GM12878 (cell line): ENCODE measurements around the gene DSG4. TPM values are rescaled to one million over a fixed set of nuclear protein-coding genes. Genes with fewer than 3 reads are reported as not detected.

Source experiments
- ATAC-seq: fragments of 200-7000 bp; cut with Tn5 transposase; 3 replicates; pipeline ENCODE4 v1.9.1; 2020; ENCODE audit warnings: mild to moderate bottlenecking, moderate library complexity
- BruUV-seq: library from RNA; stranded (reverse); fragments of 400-500 nt; replicated peaks from 2 replicates; lab custom pipeline; 2021; lab: Mats Ljungman, UMichigan
- CTCF ChIA-PET: fragments of 300-600 bp; sonication (Branson Sonifier 250); formaldehyde crosslinking; extraction: SDS; loops from one replicate; lab custom pipeline; 2021; ENCODE audit warnings: inconsistent platforms; lab: Yijun Ruan, JAX
- POLR2A ChIA-PET: fragments of 350-600 bp; formaldehyde crosslinking; extraction: SDS; loops from one replicate; lab custom pipeline; 2021; ENCODE audit warnings: inconsistent platforms; lab: Charles Lee
- RAD21 ChIA-PET: fragments of 300-600 bp; sonication (Branson Sonifier 250); formaldehyde crosslinking; loops from one replicate; lab custom pipeline; 2023; ENCODE audit warnings: antibody characterized with exemption; ENCODE audit not compliant: unreplicated experiment; lab: Charles Lee
- SMC1A ChIA-PET: fragments of 300-600 bp; sonication (Branson Sonifier 250); formaldehyde crosslinking; loops from one replicate; lab custom pipeline; 2023; ENCODE audit not compliant: unreplicated experiment, uncharacterized antibody; lab: Charles Lee
- DNase-seq: peaks from one replicate; pipeline ENCODE4 v3.0.0-alpha.2; 2011; ENCODE audit warnings: low read depth, low spot score
- FAIRE-seq: peaks from 3 replicates; lab custom pipeline; 2011; peaks lifted over from hg19 to GRCh38; lab: Jason Lieb, UNC
- H2AFZ ChIP-seq: 2 replicates; pipeline ENCODE4 v1.6.0; 2011; ENCODE audit warnings: low read depth, low read length, control low read depth; ENCODE audit not compliant: control insufficient read depth
- H3K27ac ChIP-seq: 2 replicates; pipeline ENCODE4 v1.5.1; 2011; ENCODE audit warnings: control low read depth; ENCODE audit not compliant: control insufficient read depth, insufficient read depth
- H3K27me3 ChIP-seq, 2 experiments: replicated peaks in 1 of 2; 2 replicates each; pipeline versions ENCODE4 v1.6.0 to v1.6.1; 2011; ENCODE audit warnings: low read length in 1 of 2; ENCODE audit not compliant: control insufficient read depth in 2 of 2, insufficient read depth in 2 of 2
- H3K36me3 ChIP-seq, 2 experiments: 2 replicates each; pipeline ENCODE4 v1.5.1; 2011; ENCODE audit warnings: low read length in 1 of 2; ENCODE audit not compliant: control insufficient read depth in 2 of 2, insufficient read depth in 2 of 2
- H3K4me1 ChIP-seq: 2 replicates; pipeline ENCODE4 v1.6.1; 2011; ENCODE audit warnings: mild to moderate bottlenecking, low read length, moderate library complexity, mixed read lengths; ENCODE audit not compliant: control insufficient read depth, insufficient read depth
- H3K4me2 ChIP-seq: 2 replicates; pipeline ENCODE4 v1.6.0; 2011; ENCODE audit warnings: control low read depth; ENCODE audit not compliant: control insufficient read depth, insufficient read depth
- H3K4me3 ChIP-seq: fragments of 200-600 bp; sonication (generic); 2 replicates; pipeline ENCODE4 v1.5.1; 2016
- H3K79me2 ChIP-seq: 2 replicates; pipeline ENCODE4 v1.6.0; 2011; ENCODE audit warnings: low read length; ENCODE audit not compliant: control insufficient read depth, insufficient read depth
- H3K9ac ChIP-seq: 2 replicates; pipeline ENCODE4 v1.8.0; 2011; ENCODE audit warnings: low read length, control low read depth, mixed read lengths; ENCODE audit not compliant: control insufficient read depth, insufficient read depth
- H3K9me3 ChIP-seq: replicated peaks from 3 replicates; pipeline ENCODE4 v1.5.1; 2011; ENCODE audit warnings: mild to moderate bottlenecking, low read length; ENCODE audit not compliant: control insufficient read depth, insufficient read depth
- H4K20me1 ChIP-seq: 2 replicates; pipeline ENCODE4 v1.6.0; 2011; ENCODE audit not compliant: control insufficient read depth, insufficient read depth
- ASH2L ChIP-seq: fragments of 300-600, 200-600 bp; sonication (generic); IDR thresholded peaks from 2 replicates; pipeline ENCODE4 v1.6.1; 2017; ENCODE audit warnings: low read depth, mild to moderate bottlenecking, borderline replicate concordance
- EP300 ChIP-seq, 2 experiments: fragments of 150-350 bp in 1 of 2; IDR thresholded peaks; 2 replicates each; pipeline ENCODE4 v1.6.1; 2011 to 2012; ENCODE audit warnings: low read depth in 2 of 2, low read length in 2 of 2, borderline replicate concordance in 1 of 2, improper control_type of control experiment in 1 of 2, inconsistent platforms in 1 of 2; ENCODE audit not compliant: control insufficient read depth in 1 of 2
- FOS ChIP-seq: IDR thresholded peaks from 3 replicates; pipeline ENCODE4 v1.6.1; 2011; ENCODE audit warnings: borderline replicate concordance; ENCODE audit not compliant: insufficient read length; ENCODE audit errors: extremely low read depth
- GABPA ChIP-seq: IDR thresholded peaks from 2 replicates; pipeline ENCODE4 v1.6.1; 2014; ENCODE audit warnings: antibody characterized with exemption, low read depth, mild to moderate bottlenecking, inconsistent platforms
- GATAD2B ChIP-seq: fragments of 450-650 bp; conservative IDR thresholded peaks from 2 replicates; pipeline ENCODE4 v1.6.1; 2017; ENCODE audit warnings: low read depth, mild to moderate bottlenecking, moderate library complexity
- HCFC1 ChIP-seq: fragments of 150-350 bp; IDR thresholded peaks from 2 replicates; pipeline ENCODE4 v1.6.1; 2014; ENCODE audit warnings: low read length
- HDAC6 ChIP-seq: fragments of 200-600 bp; sonication (generic); IDR thresholded peaks from one replicate; pipeline ENCODE4 v1.8.0; 2017; ENCODE audit warnings: antibody characterized with exemption; ENCODE audit not compliant: unreplicated experiment
- MYC ChIP-seq: IDR thresholded peaks from 2 replicates; pipeline ENCODE4 v1.6.1; 2011; ENCODE audit warnings: mild to moderate bottlenecking, low read length, moderate library complexity, inconsistent platforms; ENCODE audit not compliant: insufficient read depth, insufficient replicate concordance, insufficient read length, severe bottlenecking
- NKRF ChIP-seq: fragments of 450-650 bp; conservative IDR thresholded peaks from 2 replicates; pipeline ENCODE4 v1.6.1; 2017; ENCODE audit warnings: mild to moderate bottlenecking, moderate library complexity
- SMAD1 ChIP-seq: fragments of 450-650 bp; IDR thresholded peaks from 2 replicates; pipeline ENCODE4 v1.6.1; 2018; ENCODE audit warnings: mild to moderate bottlenecking, low read depth; ENCODE audit not compliant: partially characterized antibody
- SP1 ChIP-seq: IDR thresholded peaks from one replicate; pipeline ENCODE4 v1.6.1; 2011; ENCODE audit warnings: low read depth, low read length
- TCF12 ChIP-seq: IDR thresholded peaks from 2 replicates; pipeline ENCODE4 v1.6.1; 2011; ENCODE audit warnings: low read depth, mild to moderate bottlenecking, low read length
- TCF7 ChIP-seq: IDR thresholded peaks from 2 replicates; pipeline ENCODE4 v1.6.1; 2014; ENCODE audit warnings: antibody characterized with exemption, borderline replicate concordance
- ZBTB4 ChIP-seq: fragments of 450-650 bp; formaldehyde crosslinking; IDR thresholded peaks from 2 replicates; pipeline ENCODE4 v1.4.0; 2022; ENCODE audit warnings: mild to moderate bottlenecking, moderate library complexity
- WGBS: methylation state at CpG from one replicate; pipeline ENCODE4 v1.1.6; 2016; ENCODE audit warnings: low lambda C conversion rate; ENCODE audit not compliant: insufficient replicate concordance, insufficient coverage; ENCODE audit errors: missing lambda C conversion rate; 5-methylcytosine and 5-hydroxymethylcytosine counted together
- in situ Hi-C: fragments of 300-500 bp; cut with MboI; formaldehyde crosslinking; loops from 9 replicates; pipeline ENCODE4 v1.14.3; 2018; ENCODE audit warnings: mixed read lengths
- intact Hi-C: fragments of 100-400 bp; cut with micrococcal nuclease; formaldehyde crosslinking; loops from one replicate; pipeline ENCODE4 v1.14.2; 2022; ENCODE audit not compliant: unreplicated experiment
- polyA plus RNA-seq, 11 experiments: library from polyadenylated mRNA; depleted of rRNA in 4 of 11; unstranded in 6 of 11; stranded (reverse) in 5 of 11; fragments of >200 nt; fragmentation: Nextera tagmentation in 4 of 11; fragmentation: Illumina TruSeq in 1 of 11; extraction: Ambion mirVana in 4 of 11; extraction: Trizol in 1 of 11; gene quantifications; 1 replicate in 1 of 11; 2 replicates in 10 of 11; pipeline versions ENCODE4 v1.2.1 to v1.2.3, GENCODE V29; 2011 to 2016; ENCODE audit warnings: inconsistent platforms in 2 of 11, missing spikeins in 2 of 11, low read depth in 1 of 11
- total RNA-seq, 4 experiments: library from RNA; depleted of rRNA in 3 of 4; stranded (reverse); fragments of >200 nt in 3 of 4; fragmentation: Illumina TruSeq in 1 of 4; extraction: Trizol in 1 of 4; gene quantifications; 2 replicates each; pipeline versions ENCODE4 v1.2.1 to v1.2.3, GENCODE V29; 2013 to 2021
- TF ChIP-seq, protein P1 (sequence below), 3 experiments: IDR thresholded peaks in 2 of 3; conservative IDR thresholded peaks in 1 of 3; 2 replicates each; pipeline ENCODE4 v1.5.1; 2011; ENCODE audit warnings: low read depth in 3 of 3, low read length in 3 of 3, mild to moderate bottlenecking in 3 of 3, control low read depth in 2 of 3, moderate library complexity in 2 of 3, inconsistent platforms in 1 of 3, mixed read lengths in 1 of 3; ENCODE audit not compliant: control insufficient read depth in 2 of 3, insufficient read depth in 1 of 3; ENCODE audit errors: extremely low read depth in 1 of 3

DSG4 gene
- total and polyA plus RNA-seq, 10 of the 15 experiments (the other 5 are each of a cell fraction or from before 2014, with no cell fraction given) = 0.07 to 0.59 (median 0.17) TPM; not detected in 1

- in situ Hi-C loops = no loop called here
- no peaks in the 10 kb centered on the region for H3K4me1 ChIP-seq
- no peak for FAIRE-seq
- no peak for TF ChIP-seq TCF12
- no peak for TF ChIP-seq NKRF
- no peak for TF ChIP-seq MYC
- TF ChIP-seq GATAD2B = no peak
- no peak for TF ChIP-seq ZBTB4 (CRISPR knock-in tag)
- TF ChIP-seq TCF7 = no peak
- TF ChIP-seq SMAD1 = no peak
- no peak for TF ChIP-seq HDAC6
- no peak for TF ChIP-seq HCFC1
- TF ChIP-seq FOS = no peak
- no peak for TF ChIP-seq SP1
- no peak for TF ChIP-seq EP300 (IDR thresholded peaks at IDR 0.05; ENCODE audit: borderline replicate concordance in 1 of 2, control insufficient read depth in 1 of 2, low read depth in 2 of 2, low read length in 2 of 2)
- no peak for TF ChIP-seq GABPA
- TF ChIP-seq ASH2L = no peak
- TF ChIP-seq, protein P1, sequence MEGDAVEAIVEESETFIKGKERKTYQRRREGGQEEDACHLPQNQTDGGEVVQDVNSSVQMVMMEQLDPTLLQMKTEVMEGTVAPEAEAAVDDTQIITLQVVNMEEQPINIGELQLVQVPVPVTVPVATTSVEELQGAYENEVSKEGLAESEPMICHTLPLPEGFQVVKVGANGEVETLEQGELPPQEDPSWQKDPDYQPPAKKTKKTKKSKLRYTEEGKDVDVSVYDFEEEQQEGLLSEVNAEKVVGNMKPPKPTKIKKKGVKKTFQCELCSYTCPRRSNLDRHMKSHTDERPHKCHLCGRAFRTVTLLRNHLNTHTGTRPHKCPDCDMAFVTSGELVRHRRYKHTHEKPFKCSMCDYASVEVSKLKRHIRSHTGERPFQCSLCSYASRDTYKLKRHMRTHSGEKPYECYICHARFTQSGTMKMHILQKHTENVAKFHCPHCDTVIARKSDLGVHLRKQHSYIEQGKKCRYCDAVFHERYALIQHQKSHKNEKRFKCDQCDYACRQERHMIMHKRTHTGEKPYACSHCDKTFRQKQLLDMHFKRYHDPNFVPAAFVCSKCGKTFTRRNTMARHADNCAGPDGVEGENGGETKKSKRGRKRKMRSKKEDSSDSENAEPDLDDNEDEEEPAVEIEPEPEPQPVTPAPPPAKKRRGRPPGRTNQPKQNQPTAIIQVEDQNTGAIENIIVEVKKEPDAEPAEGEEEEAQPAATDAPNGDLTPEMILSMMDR (IDR thresholded peaks at IDR 0.05 in 2 of 3, conservative IDR thresholded peaks at IDR 0.05 in 1 of 3; ENCODE audit: control insufficient read depth in 2 of 3, extremely low read depth in 1 of 3, insufficient read depth in 1 of 3, low read depth in 3 of 3, low read length in 3 of 3) = no peak
These were observed 20.4 kb downstream of the DSG4 start for GRCh38 chr18:31396796-31397612.

More at GRCh38 chr18:31396796-31397612, 20.4 kb downstream of the DSG4 start:
- ChIA-PET RAD21 (interaction anchor here (0.7 kb wide), 1 partner anchor 17 kb away, joined by 3 read pairs; no protein-coding TSS in a partner anchor), POLR2A (no interaction called here), CTCF (no interaction called here), SMC1A (no interaction called here)
- no TSS peak for BruUV-seq
- no peaks in the 10 kb centered on the region for H3K27me3 ChIP-seq
- WGBS = 35% methylated on average over 6 of the region's 6 CpGs
- H2AFZ ChIP-seq = no peak overlapping the region
- H3K4me2 ChIP-seq = no peak overlapping the region
- no peak overlapping the region for H3K4me3 ChIP-seq
- H3K9me3 ChIP-seq = no peaks in the 10 kb centered on the region
- H3K27ac ChIP-seq = no peak overlapping the region
- no peak for ATAC-seq
- no peaks in the 10 kb centered on the region for H3K36me3 ChIP-seq
- no peaks in the 10 kb centered on the region for H3K79me2 ChIP-seq
- no peak overlapping the region for H3K9ac ChIP-seq
- no peak for DNase-seq
- intact Hi-C loops = no loop called here
- H4K20me1 ChIP-seq = no peaks in the 10 kb centered on the region
